MCF 10A (cell line): ENCODE results near the gene FAAH2. TPM values are rescaled to one million over a fixed set of nuclear protein-coding genes. Genes with fewer than 3 reads are reported as not detected.
A peak's percentile ranks its signal among the peaks of the same experiment; 100 is the strongest.
"Not testable (repeated sequence)": the region's sequence is repeated elsewhere in the genome, so short reads cannot be mapped to it uniquely, and the experiment has no call there.

Experiments
- BruUV-seq: library from RNA; stranded (reverse); fragments of 400-500 nt; replicated peaks from 2 replicates; lab custom pipeline; 2021; lab: Mats Ljungman, UMichigan
- CTCF ChIA-PET: fragments of 300-600 bp; sonication (Branson Sonifier 250); formaldehyde crosslinking; extraction: SDS; loops from one replicate; lab custom pipeline; 2021; ENCODE audit warnings: antibody characterized with exemption, inconsistent platforms; lab: Yijun Ruan, JAX
- POLR2A ChIA-PET: fragments of 300-600, 350-650 bp; sonication (Branson Sonifier 250); formaldehyde crosslinking; extraction: SDS; loops from one replicate; lab custom pipeline; 2020; ENCODE audit warnings: antibody characterized with exemption, inconsistent platforms; lab: Yijun Ruan, JAX
- DNase-seq: peaks from one replicate; pipeline ENCODE4 v3.0.0-alpha.2; 2018; ENCODE audit not compliant: unreplicated experiment
- H3K27ac Mint-ChIP-seq: one replicate; pipeline ENCODE4 v1.8.0; 2022; ENCODE audit warnings: mild to moderate bottlenecking, low read depth, mixed read lengths; ENCODE audit not compliant: unreplicated experiment
- H3K27me3 Mint-ChIP-seq: one replicate; pipeline ENCODE4 v1.8.0; 2022; ENCODE audit warnings: mixed read lengths; ENCODE audit not compliant: insufficient read depth, unreplicated experiment
- H3K36me3 Mint-ChIP-seq: one replicate; pipeline ENCODE4 v1.8.0; 2022; ENCODE audit warnings: mild to moderate bottlenecking, moderate library complexity, mixed read lengths; ENCODE audit not compliant: insufficient read depth, unreplicated experiment
- H3K4me1 Mint-ChIP-seq: one replicate; pipeline ENCODE4 v1.8.0; 2022; ENCODE audit warnings: mixed read lengths; ENCODE audit not compliant: insufficient read depth, unreplicated experiment
- H3K4me3 Mint-ChIP-seq: one replicate; pipeline ENCODE4 v1.8.0; 2022; ENCODE audit warnings: mild to moderate bottlenecking, moderate library complexity, mixed read lengths; ENCODE audit not compliant: unreplicated experiment
- H3K9me3 Mint-ChIP-seq: one replicate; pipeline ENCODE4 v1.8.0; 2022; ENCODE audit warnings: mixed read lengths; ENCODE audit not compliant: unreplicated experiment
- intact Hi-C: fragments of 100-400 bp; cut with micrococcal nuclease; formaldehyde crosslinking; loops from 2 replicates; pipeline ENCODE4 v1.14.1; 2022
- total RNA-seq: library from RNA; stranded (reverse); gene quantifications from 2 replicates; pipeline ENCODE4 v1.2.3, GENCODE V29; 2022
- TF ChIP-seq, protein P1 (sequence below): fragments of 200-600 bp; IDR thresholded peaks from one replicate; pipeline ENCODE4 v1.8.0; 2022; ENCODE audit warnings: antibody characterized with exemption, mild to moderate bottlenecking; ENCODE audit not compliant: unreplicated experiment

FAAH2 gene
- total RNA-seq, 1 experiment from 2014 or later, result 3.1 TPM

DNA sequence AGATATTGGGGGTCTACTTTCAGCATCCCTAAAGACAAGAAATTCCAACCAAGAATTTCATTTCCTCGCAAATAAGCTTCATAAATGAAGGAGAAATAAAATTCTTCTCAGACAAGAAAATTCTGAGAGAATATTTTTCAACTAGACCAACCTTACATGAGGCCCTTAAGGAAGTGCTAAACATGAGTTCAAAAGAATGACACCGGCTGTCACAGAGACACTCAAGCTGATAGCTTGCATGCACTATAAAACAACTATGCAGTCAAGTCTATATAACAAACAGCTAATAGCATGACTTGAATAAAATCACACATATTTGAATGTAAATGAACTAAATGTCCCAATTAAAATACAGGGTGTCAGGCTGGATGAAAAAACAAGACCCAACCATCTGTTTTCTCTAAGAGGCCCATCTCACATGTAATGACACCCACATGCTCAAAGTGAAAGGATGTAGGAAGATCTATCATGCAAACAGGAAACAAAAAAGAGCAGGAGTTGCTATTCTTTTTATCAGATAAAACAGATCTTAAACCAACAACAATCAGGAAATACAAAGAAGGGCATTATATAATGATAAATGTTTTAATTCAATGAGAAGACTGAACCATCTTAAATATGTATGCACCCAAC, 27.2 kb downstream of the FAAH2 start:
- TF ChIP-seq, protein P1, sequence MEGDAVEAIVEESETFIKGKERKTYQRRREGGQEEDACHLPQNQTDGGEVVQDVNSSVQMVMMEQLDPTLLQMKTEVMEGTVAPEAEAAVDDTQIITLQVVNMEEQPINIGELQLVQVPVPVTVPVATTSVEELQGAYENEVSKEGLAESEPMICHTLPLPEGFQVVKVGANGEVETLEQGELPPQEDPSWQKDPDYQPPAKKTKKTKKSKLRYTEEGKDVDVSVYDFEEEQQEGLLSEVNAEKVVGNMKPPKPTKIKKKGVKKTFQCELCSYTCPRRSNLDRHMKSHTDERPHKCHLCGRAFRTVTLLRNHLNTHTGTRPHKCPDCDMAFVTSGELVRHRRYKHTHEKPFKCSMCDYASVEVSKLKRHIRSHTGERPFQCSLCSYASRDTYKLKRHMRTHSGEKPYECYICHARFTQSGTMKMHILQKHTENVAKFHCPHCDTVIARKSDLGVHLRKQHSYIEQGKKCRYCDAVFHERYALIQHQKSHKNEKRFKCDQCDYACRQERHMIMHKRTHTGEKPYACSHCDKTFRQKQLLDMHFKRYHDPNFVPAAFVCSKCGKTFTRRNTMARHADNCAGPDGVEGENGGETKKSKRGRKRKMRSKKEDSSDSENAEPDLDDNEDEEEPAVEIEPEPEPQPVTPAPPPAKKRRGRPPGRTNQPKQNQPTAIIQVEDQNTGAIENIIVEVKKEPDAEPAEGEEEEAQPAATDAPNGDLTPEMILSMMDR, result no peak
- H3K27me3 Mint-ChIP-seq, result no peaks in the 10 kb centered on the region
- no TSS peak for BruUV-seq
- H3K9me3 Mint-ChIP-seq, result peaks cover 32% of the 10 kb centered on the region
- POLR2A ChIA-PET, result no interaction called here
- H3K27ac Mint-ChIP-seq, result no peak overlapping the region
- CTCF ChIA-PET, result interaction anchor here (0.9 kb wide), 1 partner anchor 144 kb away, joined by 3 read pairs; no protein-coding TSS in a partner anchor
- H3K4me3 Mint-ChIP-seq, result no peak overlapping the region
- no peaks in the 10 kb centered on the region for H3K4me1 Mint-ChIP-seq
- no peak for DNase-seq
- H3K36me3 Mint-ChIP-seq, result peaks cover 14% of the 10 kb centered on the region
- intact Hi-C loops, result no loop called here

GRCh38 chrX:57329008-57329407, 42.5 kb downstream of the FAAH2 start:
- ChIA-PET POLR2A (no interaction called here), CTCF (no interaction called here)
- no TSS peak for BruUV-seq
- Mint-ChIP-seq H3K36me3 (no peaks in the 10 kb centered on the region), H3K9me3 (peaks cover 13% of the 10 kb centered on the region), H3K4me1 (no peaks in the 10 kb centered on the region), H3K4me3 (no peak overlapping the region), H3K27ac (no peak overlapping the region), H3K27me3 (peaks cover 11% of the 10 kb centered on the region)
- DNase-seq, result peak; percentile 0
- intact Hi-C loops, result no loop called here
- TF ChIP-seq, protein P1, result no peak

DNA sequence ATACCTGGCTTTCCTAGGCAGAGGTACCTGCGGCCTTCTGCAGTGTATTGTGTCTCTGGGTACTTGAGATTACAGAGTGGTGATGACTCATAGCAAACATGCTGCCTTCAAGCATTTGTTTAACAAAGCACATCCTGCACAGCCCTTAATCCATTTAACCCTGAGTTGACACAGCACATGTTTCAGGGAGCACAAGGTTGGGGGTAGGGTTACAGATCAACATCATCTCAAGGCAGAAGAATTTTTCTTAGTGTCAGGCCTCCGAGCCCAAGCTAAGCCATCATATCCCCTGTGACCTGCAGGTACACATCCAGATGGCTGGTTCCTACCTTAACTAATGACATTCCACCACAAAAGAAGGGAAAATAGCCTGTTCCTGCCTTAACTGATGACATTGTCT, 49.3 kb downstream of the FAAH2 start:
- H3K36me3 Mint-ChIP-seq, result peaks cover 15% of the 10 kb centered on the region
- H3K4me3 Mint-ChIP-seq, CTCF ChIA-PET, H3K27ac Mint-ChIP-seq, intact Hi-C loops, BruUV-seq, H3K27me3 Mint-ChIP-seq, POLR2A ChIA-PET, H3K9me3 Mint-ChIP-seq, H3K4me1 Mint-ChIP-seq: not testable (repeated sequence)
- peak; percentile 11 for DNase-seq

DNA sequence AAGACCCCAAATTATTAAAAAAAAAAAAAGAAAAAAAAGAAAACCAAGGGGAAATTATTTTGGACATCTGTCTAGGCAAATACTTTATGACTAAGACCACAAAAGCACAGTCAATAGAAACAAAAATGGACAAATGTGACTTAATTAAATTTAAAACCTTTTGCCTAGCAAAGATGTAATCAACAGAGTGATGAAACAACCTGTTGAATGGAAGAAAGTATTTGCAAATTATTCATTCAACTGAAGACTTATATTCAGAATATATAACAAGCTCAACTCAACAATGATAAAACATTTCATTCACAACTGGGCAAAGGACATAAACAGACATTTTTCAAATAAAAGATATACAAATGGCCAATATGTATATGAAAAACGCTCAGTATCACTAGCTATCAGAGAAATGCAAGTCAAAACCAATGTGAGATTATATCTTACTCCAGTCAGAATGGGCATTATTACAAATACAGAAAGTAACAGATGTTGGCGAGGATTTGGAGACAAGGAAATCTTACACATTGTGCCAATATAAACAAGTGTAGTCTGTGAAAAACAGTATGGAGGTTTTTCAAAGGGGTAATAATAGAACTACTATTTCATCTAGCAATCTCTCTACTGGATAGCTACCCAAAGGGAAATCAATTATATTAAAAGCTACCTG, 67.1 kb downstream of the FAAH2 start:
- H3K27ac Mint-ChIP-seq, result no peak overlapping the region
- ChIA-PET CTCF (no interaction called here), POLR2A (no interaction called here)
- TF ChIP-seq, protein P1, result no peak
- DNase-seq, result no peak
- no peak overlapping the region for H3K4me3 Mint-ChIP-seq
- BruUV-seq, result no TSS peak
- H3K27me3 Mint-ChIP-seq, result peaks cover 21% of the 10 kb centered on the region
- no peaks in the 10 kb centered on the region for H3K36me3 Mint-ChIP-seq
- intact Hi-C loops, result no loop called here
- H3K4me1 Mint-ChIP-seq, result no peaks in the 10 kb centered on the region
- no peaks in the 10 kb centered on the region for H3K9me3 Mint-ChIP-seq
